ENCODE results near the gene NKAIN4. TPM values are rescaled to one million over a fixed set of nuclear protein-coding genes. Genes with fewer than 3 reads are reported as not detected.

Gene NKAIN4
- total RNA-seq, 1 experiment from 2014 or later: not detected

DNA sequence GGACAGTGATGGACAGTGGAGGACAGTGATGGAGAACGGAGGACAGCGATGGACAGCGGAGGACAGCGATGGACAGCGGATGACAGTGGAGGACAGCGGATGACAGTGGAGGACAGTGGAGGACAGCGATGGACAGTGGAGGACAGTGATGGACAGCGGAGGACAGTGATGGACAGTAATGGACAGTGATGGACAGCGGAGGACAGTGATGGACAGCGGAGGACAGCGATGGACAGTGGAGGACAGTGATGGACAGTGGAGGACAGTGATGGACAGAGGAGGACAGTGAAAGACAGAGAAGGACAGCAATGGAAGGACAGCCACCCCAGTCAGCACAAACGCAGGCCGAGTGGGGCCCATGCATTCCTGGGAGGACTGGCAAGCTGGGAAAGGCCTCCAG lies 3.4 kb upstream of the NKAIN4 start:
- no peaks in the 10 kb centered on the region for H3K9me2 ChIP-seq (ENCODE audit: insufficient read depth)
- DNase-seq: no peak
- H3K9me3 ChIP-seq (ENCODE audit: insufficient read depth, low read depth): no peaks in the 10 kb centered on the region
- H3K79me2 ChIP-seq (ENCODE audit: low read depth): no peaks in the 10 kb centered on the region
- peaks cover 88% of the 10 kb centered on the region for H3K27me3 ChIP-seq (ENCODE audit: insufficient read depth, low read depth)
- no peaks in the 10 kb centered on the region for H3K4me1 ChIP-seq (replicated peaks; ENCODE audit: insufficient read depth)
- no peaks in the 10 kb centered on the region for H4K20me1 ChIP-seq (ENCODE audit: insufficient read depth)
- ChIA-PET POLR2A (ENCODE audit: unreplicated experiment) (no interaction called here), CTCF (no interaction called here)
- no peak overlapping the region for H3K4me3 ChIP-seq
- TF ChIP-seq, protein P1, sequence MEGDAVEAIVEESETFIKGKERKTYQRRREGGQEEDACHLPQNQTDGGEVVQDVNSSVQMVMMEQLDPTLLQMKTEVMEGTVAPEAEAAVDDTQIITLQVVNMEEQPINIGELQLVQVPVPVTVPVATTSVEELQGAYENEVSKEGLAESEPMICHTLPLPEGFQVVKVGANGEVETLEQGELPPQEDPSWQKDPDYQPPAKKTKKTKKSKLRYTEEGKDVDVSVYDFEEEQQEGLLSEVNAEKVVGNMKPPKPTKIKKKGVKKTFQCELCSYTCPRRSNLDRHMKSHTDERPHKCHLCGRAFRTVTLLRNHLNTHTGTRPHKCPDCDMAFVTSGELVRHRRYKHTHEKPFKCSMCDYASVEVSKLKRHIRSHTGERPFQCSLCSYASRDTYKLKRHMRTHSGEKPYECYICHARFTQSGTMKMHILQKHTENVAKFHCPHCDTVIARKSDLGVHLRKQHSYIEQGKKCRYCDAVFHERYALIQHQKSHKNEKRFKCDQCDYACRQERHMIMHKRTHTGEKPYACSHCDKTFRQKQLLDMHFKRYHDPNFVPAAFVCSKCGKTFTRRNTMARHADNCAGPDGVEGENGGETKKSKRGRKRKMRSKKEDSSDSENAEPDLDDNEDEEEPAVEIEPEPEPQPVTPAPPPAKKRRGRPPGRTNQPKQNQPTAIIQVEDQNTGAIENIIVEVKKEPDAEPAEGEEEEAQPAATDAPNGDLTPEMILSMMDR (conservative IDR thresholded peaks at IDR 0.05): no peak
- no peak for TF ChIP-seq EZH2 (IDR thresholded peaks at IDR 0.05; ENCODE audit: low read depth)
- H3F3A ChIP-seq (ENCODE audit: insufficient read depth, low read depth): no peaks in the 10 kb centered on the region
- BruUV-seq (replicated peaks): no TSS peak
- H3K4me2 ChIP-seq: no peak overlapping the region
- no peak overlapping the region for H2AFZ ChIP-seq
- intact Hi-C loops (cut with micrococcal nuclease; ENCODE audit: unreplicated experiment): no loop called here
- no peak overlapping the region for H3K27ac ChIP-seq
- no peaks in the 10 kb centered on the region for H3K36me3 ChIP-seq (ENCODE audit: low read depth)

DNA sequence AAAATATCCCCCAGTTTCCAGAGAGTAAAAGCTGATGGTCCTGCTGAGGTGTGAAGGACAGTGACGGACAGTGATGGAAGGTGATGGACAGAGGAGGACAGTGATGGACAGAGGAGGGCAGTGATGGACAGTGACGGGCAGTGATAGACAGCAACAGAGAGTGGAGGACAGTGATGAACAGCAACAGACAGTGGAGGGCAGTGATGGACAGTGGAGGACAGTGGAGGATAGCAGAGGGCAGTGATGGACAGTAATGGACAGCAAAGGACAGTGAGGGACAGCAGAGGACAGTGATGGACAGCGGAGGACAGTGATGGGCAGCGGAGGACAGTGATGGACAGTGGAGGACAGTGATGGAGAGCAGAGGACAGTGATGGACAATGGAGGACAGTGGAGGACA lies 2.7 kb upstream of the NKAIN4 start:
- no peak overlapping the region for H2AFZ ChIP-seq
- H3K27ac ChIP-seq: no peak overlapping the region
- H3K4me3 ChIP-seq: no peak overlapping the region
- intact Hi-C loops (cut with micrococcal nuclease; ENCODE audit: unreplicated experiment): no loop called here
- POLR2A ChIA-PET (ENCODE audit: unreplicated experiment): no interaction called here
- no peaks in the 10 kb centered on the region for H3K9me3 ChIP-seq (ENCODE audit: insufficient read depth, low read depth)
- H3K9me2 ChIP-seq (ENCODE audit: insufficient read depth): no peaks in the 10 kb centered on the region
- H3K4me1 ChIP-seq (replicated peaks; ENCODE audit: insufficient read depth): no peaks in the 10 kb centered on the region
- H3F3A ChIP-seq (ENCODE audit: insufficient read depth, low read depth): no peaks in the 10 kb centered on the region
- H3K4me2 ChIP-seq: no peak overlapping the region
- DNase-seq: no peak
- H3K79me2 ChIP-seq (ENCODE audit: low read depth): no peaks in the 10 kb centered on the region
- TF ChIP-seq, protein P1 (conservative IDR thresholded peaks at IDR 0.05): no peak
- TF ChIP-seq EZH2 (IDR thresholded peaks at IDR 0.05; ENCODE audit: low read depth): no peak
- H3K27me3 ChIP-seq (ENCODE audit: insufficient read depth, low read depth): peaks cover 88% of the 10 kb centered on the region
- H4K20me1 ChIP-seq (ENCODE audit: insufficient read depth): no peaks in the 10 kb centered on the region
- CTCF ChIA-PET: no interaction called here
- H3K36me3 ChIP-seq (ENCODE audit: low read depth): no peaks in the 10 kb centered on the region
- no TSS peak for BruUV-seq (replicated peaks)

DNA sequence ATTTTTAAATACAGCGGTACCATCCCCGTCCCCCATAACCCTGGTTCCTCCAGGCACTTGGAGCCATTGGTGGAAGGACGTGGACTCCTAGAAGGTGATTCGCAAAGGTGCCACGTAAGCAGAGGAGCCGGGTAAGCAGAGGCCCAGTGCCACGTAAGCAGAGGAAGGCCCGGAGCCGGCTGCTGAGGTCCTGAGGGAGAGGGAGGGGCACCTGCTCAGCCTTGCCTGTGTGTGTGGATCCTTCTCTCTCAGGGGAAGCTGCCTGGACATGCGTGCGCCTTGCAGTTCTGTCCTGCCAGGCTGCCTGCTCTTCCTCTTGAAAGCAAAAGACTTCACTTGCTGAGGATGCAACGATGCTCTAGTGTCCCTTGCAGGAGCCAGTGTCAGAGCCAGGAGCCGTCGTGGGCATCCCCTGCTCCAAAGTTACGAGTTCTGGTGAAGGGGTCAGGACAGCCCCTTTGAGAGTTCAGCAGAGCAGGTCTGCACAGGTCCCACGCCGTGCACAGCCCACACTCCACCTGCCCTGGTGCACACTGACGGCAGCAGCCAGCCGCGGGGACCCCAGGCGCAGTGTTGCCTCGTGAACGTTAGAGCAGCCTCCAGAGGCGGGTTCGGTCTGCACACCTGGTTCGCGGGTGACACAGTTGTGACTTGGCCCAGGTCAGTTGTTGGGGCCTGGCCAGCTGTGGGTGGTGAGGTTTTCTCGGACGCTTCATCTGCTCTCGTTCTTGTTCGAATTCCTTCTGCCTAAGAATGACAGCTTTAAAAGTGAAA lies 1.9 kb upstream of the NKAIN4 start:
- H3K4me3 ChIP-seq: no peak overlapping the region
- CTCF ChIA-PET: no interaction called here
- DNase-seq: no peak
- intact Hi-C loops (cut with micrococcal nuclease; ENCODE audit: unreplicated experiment): no loop called here
- POLR2A ChIA-PET (ENCODE audit: unreplicated experiment): no interaction called here
- TF ChIP-seq, protein P1 (conservative IDR thresholded peaks at IDR 0.05): no peak
- no peak for TF ChIP-seq EZH2 (IDR thresholded peaks at IDR 0.05; ENCODE audit: low read depth)
- H2AFZ ChIP-seq: no peak overlapping the region
- peaks cover 1% of the 10 kb centered on the region; the same call in 1 of the 2 replicates for H3F3A ChIP-seq (ENCODE audit: insufficient read depth, low read depth)
- H3K27ac ChIP-seq: no peak overlapping the region
- H4K20me1 ChIP-seq (ENCODE audit: insufficient read depth): no peaks in the 10 kb centered on the region
- H3K27me3 ChIP-seq (ENCODE audit: insufficient read depth, low read depth): peaks cover 82% of the 10 kb centered on the region
- no peaks in the 10 kb centered on the region for H3K79me2 ChIP-seq (ENCODE audit: low read depth)
- no peaks in the 10 kb centered on the region for H3K9me3 ChIP-seq (ENCODE audit: insufficient read depth, low read depth)
- 0 out of 2 replicates have a peak, but pooled peaks cover 1% of the 10 kb centered on the region for H3K4me1 ChIP-seq (replicated peaks; ENCODE audit: insufficient read depth)
- H3K9me2 ChIP-seq (ENCODE audit: insufficient read depth): no peaks in the 10 kb centered on the region
- H3K36me3 ChIP-seq (ENCODE audit: low read depth): no peaks in the 10 kb centered on the region
- BruUV-seq (replicated peaks): no TSS peak
- no peak overlapping the region for H3K4me2 ChIP-seq

All from PC-9 (cell line).